ENCODE data around the gene CEP131.

- TF ChIP-seq POLR2A (IDR thresholded peaks at IDR 0.05) (no peak), CTCF (IDR thresholded peaks at IDR 0.05) (no peak), POLR2AphosphoS5 (IDR thresholded peaks at IDR 0.05) (no peak), EP300 (IDR thresholded peaks at IDR 0.05; ENCODE audit: low read depth) (no peak)
Observed at GRCh38 chr17:81231766-81232581, 9.2 kb upstream of the CEP131 start.
